K562 (cell line): ENCODE measurements around the gene SLC38A1. TPM values are rescaled to one million over a fixed set of nuclear protein-coding genes. Genes with fewer than 3 reads are reported as not detected.

Experiments
- ARID2 ChIP-seq: fragments of 450-650 bp; IDR thresholded peaks from 2 replicates; pipeline ENCODE4 v1.6.1; 2017; ENCODE audit warnings: antibody characterized with exemption, mild to moderate bottlenecking
- FOXP1 ChIP-seq: sonication (generic); formaldehyde crosslinking; IDR thresholded peaks from 2 replicates; pipeline ENCODE4 v1.8.0; 2022; ENCODE audit warnings: mild to moderate bottlenecking, missing genetic modification reagents
- PHB2 ChIP-seq: fragments of 450-650 bp; IDR thresholded peaks from 2 replicates; pipeline ENCODE4 v1.6.1; 2017; ENCODE audit warnings: low read depth
- SMAD4 ChIP-seq: fragments of 250-450 bp; sonication (Bioruptor Pico); conservative IDR thresholded peaks from 2 replicates; pipeline ENCODE4 v1.8.0; 2021; ENCODE audit warnings: inconsistent platforms, mild to moderate bottlenecking, moderate library complexity
- TAL1 ChIP-seq: fragments of 450-650 bp; IDR thresholded peaks from 2 replicates; pipeline ENCODE4 v1.6.1; 2016; ENCODE audit warnings: mild to moderate bottlenecking
- TSC22D4 ChIP-seq: fragments of 450-650 bp; IDR thresholded peaks from 2 replicates; pipeline ENCODE4 v1.6.1; 2016; ENCODE audit warnings: missing genetic modification characterization, missing biosample characterization, control low read depth
- XRCC3 ChIP-seq: fragments of 450-650 bp; IDR thresholded peaks from 2 replicates; pipeline ENCODE4 v1.6.1; 2017; ENCODE audit warnings: mild to moderate bottlenecking, moderate library complexity
- ZNF165 ChIP-seq: fragments of 250-450 bp; sonication (Bioruptor Pico); IDR thresholded peaks from 2 replicates; pipeline ENCODE4 v1.4.0; 2020; ENCODE audit warnings: borderline replicate concordance
- ZNF699 ChIP-seq: fragments of 250-450 bp; sonication (Bioruptor Pico); IDR thresholded peaks from 2 replicates; pipeline ENCODE4 v1.8.0; 2021; ENCODE audit warnings: mild to moderate bottlenecking, moderate library complexity; ENCODE audit not compliant: insufficient replicate concordance
- polyA plus RNA-seq, 8 experiments: library from polyadenylated mRNA; depleted of rRNA in 4 of 8; stranded (reverse) in 5 of 8; unstranded in 3 of 8; fragments of >200 nt; fragmentation: Nextera tagmentation in 2 of 8; fragmentation: Illumina TruSeq in 1 of 8; extraction: Ambion mirVana in 2 of 8; extraction: Trizol in 1 of 8; gene quantifications; 2 replicates each; pipeline versions ENCODE4 v1.2.1 to v1.2.3, GENCODE V29; 2011 to 2014; ENCODE audit warnings: inconsistent platforms in 1 of 8, missing spikeins in 1 of 8
- total RNA-seq, 7 experiments: library from RNA; depleted of rRNA in 6 of 7; stranded (reverse); fragments of >200 nt in 6 of 7; fragmentation: Illumina TruSeq in 2 of 7; extraction: Trizol in 2 of 7; gene quantifications; 2 replicates each; pipeline versions ENCODE4 v1.2.1 to v1.2.3, GENCODE V29; 2011 to 2021; ENCODE audit warnings: low replicate concordance in 1 of 7
- TF ChIP-seq, protein P1 (sequence below): fragments of 250-450 bp; sonication (Bioruptor Pico); IDR thresholded peaks from 2 replicates; pipeline ENCODE4 v1.5.1; 2021; ENCODE audit warnings: mild to moderate bottlenecking
- TF ChIP-seq, protein P2 (sequence below): IDR thresholded peaks from 3 replicates; pipeline ENCODE4 v1.6.1; 2011; ENCODE audit warnings: borderline replicate concordance, mild to moderate bottlenecking, moderate library complexity; ENCODE audit not compliant: insufficient read length; ENCODE audit errors: extremely low read depth
- TF ChIP-seq, protein P3 (sequence below): fragments of 250-450 bp; sonication (Bioruptor Pico); IDR thresholded peaks from 2 replicates; pipeline ENCODE4 v1.4.0; 2020; ENCODE audit warnings: mild to moderate bottlenecking, moderate library complexity
- TF ChIP-seq, protein P4 (sequence below): fragments of 450-650 bp; IDR thresholded peaks from 2 replicates; pipeline ENCODE4 v1.6.1; 2016; ENCODE audit warnings: low read depth

The SLC38A1 gene
- total and polyA plus RNA-seq, 9 of the 15 experiments (the other 6 are each of a cell fraction or from before 2014, with no cell fraction given), result 51.9 to 112 (median 75.0) TPM

DNA sequence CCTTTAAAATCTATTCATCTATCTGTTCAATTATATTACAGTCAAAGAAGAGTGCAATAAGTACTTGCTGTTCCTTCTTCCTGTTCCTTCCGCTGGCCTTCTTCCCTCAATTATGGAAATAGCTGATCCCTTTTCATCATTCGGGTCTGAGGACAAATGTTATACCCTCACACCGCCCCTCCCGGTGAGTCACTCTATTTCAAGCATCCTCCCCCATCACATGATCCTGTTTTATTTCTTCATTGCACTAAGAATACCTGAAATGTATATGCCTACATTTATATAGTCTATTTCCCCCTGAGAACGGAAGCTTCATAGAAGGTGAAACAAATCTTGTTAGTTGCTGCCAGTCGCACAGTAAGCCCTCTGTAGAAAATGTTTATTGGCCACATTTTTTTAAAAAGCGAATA is 2.5 kb downstream of the SLC38A1 start (continued):
- TF ChIP-seq ZNF699 (CRISPR knock-in tag), result no peak
- no peak for TF ChIP-seq PHB2
- no peak for TF ChIP-seq TAL1
- no peak for TF ChIP-seq TSC22D4 (tag)
- TF ChIP-seq XRCC3, result no peak
- TF ChIP-seq, protein P1, sequence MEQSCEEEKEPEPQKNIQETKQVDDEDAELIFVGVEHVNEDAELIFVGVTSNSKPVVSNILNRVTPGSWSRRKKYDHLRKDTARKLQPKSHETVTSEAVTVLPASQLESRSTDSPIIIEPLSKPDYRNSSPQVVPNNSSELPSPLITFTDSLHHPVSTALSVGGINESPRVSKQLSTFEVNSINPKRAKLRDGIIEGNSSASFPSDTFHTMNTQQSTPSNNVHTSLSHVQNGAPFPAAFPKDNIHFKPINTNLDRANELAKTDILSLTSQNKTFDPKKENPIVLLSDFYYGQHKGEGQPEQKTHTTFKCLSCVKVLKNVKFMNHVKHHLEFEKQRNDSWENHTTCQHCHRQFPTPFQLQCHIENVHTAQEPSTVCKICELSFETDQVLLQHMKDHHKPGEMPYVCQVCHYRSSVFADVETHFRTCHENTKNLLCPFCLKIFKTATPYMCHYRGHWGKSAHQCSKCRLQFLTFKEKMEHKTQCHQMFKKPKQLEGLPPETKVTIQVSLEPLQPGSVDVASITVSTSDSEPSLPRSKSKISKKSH (CRISPR knock-in tag), result no peak
- no peak for TF ChIP-seq SMAD4
- TF ChIP-seq ARID2, result no peak
- TF ChIP-seq, protein P2, sequence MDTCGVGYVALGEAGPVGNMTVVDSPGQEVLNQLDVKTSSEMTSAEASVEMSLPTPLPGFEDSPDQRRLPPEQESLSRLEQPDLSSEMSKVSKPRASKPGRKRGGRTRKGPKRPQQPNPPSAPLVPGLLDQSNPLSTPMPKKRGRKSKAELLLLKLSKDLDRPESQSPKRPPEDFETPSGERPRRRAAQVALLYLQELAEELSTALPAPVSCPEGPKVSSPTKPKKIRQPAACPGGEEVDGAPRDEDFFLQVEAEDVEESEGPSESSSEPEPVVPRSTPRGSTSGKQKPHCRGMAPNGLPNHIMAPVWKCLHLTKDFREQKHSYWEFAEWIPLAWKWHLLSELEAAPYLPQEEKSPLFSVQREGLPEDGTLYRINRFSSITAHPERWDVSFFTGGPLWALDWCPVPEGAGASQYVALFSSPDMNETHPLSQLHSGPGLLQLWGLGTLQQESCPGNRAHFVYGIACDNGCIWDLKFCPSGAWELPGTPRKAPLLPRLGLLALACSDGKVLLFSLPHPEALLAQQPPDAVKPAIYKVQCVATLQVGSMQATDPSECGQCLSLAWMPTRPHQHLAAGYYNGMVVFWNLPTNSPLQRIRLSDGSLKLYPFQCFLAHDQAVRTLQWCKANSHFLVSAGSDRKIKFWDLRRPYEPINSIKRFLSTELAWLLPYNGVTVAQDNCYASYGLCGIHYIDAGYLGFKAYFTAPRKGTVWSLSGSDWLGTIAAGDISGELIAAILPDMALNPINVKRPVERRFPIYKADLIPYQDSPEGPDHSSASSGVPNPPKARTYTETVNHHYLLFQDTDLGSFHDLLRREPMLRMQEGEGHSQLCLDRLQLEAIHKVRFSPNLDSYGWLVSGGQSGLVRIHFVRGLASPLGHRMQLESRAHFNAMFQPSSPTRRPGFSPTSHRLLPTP, result no peak
- TF ChIP-seq, protein P3, sequence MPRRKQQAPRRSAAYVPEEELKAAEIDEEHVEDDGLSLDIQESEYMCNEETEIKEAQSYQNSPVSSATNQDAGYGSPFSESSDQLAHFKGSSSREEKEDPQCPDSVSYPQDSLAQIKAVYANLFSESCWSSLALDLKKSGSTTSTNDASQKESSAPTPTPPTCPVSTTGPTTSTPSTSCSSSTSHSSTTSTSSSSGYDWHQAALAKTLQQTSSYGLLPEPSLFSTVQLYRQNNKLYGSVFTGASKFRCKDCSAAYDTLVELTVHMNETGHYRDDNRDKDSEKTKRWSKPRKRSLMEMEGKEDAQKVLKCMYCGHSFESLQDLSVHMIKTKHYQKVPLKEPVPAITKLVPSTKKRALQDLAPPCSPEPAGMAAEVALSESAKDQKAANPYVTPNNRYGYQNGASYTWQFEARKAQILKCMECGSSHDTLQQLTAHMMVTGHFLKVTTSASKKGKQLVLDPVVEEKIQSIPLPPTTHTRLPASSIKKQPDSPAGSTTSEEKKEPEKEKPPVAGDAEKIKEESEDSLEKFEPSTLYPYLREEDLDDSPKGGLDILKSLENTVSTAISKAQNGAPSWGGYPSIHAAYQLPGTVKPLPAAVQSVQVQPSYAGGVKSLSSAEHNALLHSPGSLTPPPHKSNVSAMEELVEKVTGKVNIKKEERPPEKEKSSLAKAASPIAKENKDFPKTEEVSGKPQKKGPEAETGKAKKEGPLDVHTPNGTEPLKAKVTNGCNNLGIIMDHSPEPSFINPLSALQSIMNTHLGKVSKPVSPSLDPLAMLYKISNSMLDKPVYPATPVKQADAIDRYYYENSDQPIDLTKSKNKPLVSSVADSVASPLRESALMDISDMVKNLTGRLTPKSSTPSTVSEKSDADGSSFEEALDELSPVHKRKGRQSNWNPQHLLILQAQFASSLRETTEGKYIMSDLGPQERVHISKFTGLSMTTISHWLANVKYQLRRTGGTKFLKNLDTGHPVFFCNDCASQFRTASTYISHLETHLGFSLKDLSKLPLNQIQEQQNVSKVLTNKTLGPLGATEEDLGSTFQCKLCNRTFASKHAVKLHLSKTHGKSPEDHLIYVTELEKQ (CRISPR knock-in tag), result no peak
- no peak for TF ChIP-seq ZNF165 (CRISPR knock-in tag)
- no peak for TF ChIP-seq FOXP1 (CRISPR knock-in tag)
- TF ChIP-seq, protein P4, sequence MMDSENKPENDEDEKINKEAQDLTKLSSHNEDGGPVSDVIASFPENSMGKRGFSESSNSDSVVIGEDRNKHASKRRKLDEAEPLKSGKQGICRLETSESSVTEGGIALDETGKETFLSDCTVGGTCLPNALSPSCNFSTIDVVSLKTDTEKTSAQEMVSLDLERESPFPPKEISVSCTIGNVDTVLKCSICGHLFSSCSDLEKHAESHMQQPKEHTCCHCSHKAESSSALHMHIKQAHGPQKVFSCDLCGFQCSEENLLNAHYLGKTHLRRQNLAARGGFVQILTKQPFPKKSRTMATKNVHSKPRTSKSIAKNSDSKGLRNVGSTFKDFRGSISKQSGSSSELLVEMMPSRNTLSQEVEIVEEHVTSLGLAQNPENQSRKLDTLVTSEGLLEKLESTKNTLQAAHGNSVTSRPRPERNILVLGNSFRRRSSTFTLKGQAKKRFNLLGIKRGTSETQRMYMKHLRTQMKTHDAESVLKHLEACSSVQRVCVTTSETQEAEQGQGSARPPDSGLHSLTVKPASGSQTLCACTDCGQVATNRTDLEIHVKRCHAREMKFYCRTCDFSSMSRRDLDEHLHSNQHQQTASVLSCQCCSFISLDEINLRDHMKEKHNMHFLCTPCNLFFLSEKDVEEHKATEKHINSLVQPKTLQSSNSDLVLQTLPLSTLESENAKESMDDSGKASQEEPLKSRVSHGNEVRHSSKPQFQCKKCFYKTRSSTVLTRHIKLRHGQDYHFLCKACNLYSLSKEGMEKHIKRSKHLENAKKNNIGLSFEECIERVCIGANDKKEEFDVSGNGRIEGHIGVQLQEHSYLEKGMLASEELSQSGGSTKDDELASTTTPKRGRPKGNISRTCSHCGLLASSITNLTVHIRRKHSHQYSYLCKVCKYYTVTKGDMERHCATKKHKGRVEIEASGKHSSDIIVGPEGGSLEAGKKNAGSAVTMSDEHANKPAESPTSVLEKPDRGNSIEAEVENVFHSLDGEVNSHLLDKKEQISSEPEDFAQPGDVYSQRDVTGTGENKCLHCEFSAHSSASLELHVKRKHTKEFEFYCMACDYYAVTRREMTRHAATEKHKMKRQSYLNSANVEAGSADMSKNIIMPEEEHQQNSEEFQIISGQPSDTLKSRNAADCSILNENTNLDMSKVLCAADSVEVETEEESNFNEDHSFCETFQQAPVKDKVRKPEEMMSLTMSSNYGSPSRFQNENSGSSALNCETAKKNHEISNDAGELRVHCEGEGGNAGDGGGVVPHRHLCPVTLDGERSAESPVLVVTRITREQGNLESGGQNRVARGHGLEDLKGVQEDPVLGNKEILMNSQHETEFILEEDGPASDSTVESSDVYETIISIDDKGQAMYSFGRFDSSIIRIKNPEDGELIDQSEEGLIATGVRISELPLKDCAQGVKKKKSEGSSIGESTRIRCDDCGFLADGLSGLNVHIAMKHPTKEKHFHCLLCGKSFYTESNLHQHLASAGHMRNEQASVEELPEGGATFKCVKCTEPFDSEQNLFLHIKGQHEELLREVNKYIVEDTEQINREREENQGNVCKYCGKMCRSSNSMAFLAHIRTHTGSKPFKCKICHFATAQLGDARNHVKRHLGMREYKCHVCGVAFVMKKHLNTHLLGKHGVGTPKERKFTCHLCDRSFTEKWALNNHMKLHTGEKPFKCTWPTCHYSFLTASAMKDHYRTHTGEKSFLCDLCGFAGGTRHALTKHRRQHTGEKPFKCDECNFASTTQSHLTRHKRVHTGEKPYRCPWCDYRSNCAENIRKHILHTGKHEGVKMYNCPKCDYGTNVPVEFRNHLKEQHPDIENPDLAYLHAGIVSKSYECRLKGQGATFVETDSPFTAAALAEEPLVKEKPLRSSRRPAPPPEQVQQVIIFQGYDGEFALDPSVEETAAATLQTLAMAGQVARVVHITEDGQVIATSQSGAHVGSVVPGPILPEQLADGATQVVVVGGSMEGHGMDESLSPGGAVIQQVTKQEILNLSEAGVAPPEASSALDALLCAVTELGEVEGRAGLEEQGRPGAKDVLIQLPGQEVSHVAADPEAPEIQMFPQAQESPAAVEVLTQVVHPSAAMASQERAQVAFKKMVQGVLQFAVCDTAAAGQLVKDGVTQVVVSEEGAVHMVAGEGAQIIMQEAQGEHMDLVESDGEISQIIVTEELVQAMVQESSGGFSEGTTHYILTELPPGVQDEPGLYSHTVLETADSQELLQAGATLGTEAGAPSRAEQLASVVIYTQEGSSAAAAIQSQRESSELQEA, result no peak
